NCI-H2107 treated with DMSO at 0.1 percent for 48 hours (cell line): ENCODE results near the gene TAF11L8.
"Not testable (repeated sequence)": the region's sequence is repeated elsewhere in the genome, so short reads cannot be mapped to it uniquely, and the experiment has no call there.

Source experiments
- DNase-seq: peaks from one replicate; lab custom pipeline; 2025; ENCODE audit not compliant: unreplicated experiment; lab: John Stamatoyannopoulos, UW

The TAF11L8 gene

DNA sequence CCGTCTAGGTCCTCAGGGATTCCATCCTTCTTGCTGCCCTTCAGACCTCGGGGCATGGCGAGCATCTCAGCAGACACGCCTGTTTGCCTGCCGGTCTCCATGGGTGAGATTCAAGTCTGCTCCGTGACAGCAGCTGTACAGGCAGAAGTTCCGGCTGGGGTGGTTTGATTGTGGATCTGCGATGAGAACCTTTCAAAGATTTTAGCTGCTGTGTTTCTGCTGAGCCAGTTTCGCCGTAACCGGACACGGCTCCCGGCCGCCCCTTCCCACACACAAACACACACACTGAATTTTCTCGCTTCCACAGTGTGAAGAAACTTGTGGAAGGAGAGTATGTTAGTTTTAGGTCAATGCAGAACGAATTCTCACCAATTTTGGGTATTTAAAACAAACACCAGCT lies at the start of gene TAF11L8:
Gene TAF11L8 (minus strand): TSS at position 101 of the 400 bp plus-strand sequence.
- not testable (repeated sequence) for DNase-seq

DNA sequence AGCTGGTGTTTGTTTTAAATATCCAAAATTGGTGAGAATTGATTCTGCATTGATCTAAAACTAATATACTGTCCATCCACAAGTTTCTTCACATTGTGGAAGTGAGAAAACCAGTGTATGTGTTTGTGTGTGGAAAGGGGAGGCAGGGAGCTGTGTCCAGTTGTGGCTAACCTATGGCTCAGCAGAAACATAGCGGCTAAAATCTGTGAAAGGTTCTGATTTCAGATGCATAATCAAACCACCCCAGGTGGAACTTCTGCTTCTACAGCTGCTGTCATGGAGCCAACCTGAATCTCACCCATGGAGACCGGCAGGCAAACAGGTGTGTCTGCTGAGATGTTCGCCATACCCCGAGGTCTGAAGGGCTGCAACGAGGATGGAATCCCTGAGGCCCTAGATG lies 43.4 kb upstream of the TAF11L8 start, which contains the start of gene TAF11L14:
Gene TAF11L14 (plus strand): TSS at position 301 of the 400 bp plus-strand sequence.
- DNase-seq = no peak

DNA sequence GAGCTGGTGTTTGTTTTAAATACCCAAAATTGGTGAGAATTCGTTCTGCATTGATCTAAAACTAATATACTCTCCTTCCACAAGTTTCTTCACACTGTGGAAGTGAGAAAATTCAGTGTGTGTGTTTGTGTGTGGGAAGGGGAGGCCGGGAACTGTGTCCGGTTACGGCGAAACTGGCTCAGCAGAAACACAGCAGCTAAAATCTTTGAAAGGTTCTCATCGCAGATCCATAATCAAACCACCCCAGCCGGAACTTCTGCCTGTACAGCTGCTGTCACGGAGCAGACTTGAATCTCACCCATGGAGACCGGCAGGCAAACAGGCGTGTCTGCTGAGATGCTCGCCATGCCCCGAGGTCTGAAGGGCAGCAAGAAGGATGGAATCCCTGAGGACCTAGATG lies 41.0 kb upstream of the TAF11L8 start, which contains the start of gene TAF11L13:
Gene TAF11L13 (plus strand): TSS at position 301 of the 400 bp plus-strand sequence.
- DNase-seq = not testable (repeated sequence)

DNA sequence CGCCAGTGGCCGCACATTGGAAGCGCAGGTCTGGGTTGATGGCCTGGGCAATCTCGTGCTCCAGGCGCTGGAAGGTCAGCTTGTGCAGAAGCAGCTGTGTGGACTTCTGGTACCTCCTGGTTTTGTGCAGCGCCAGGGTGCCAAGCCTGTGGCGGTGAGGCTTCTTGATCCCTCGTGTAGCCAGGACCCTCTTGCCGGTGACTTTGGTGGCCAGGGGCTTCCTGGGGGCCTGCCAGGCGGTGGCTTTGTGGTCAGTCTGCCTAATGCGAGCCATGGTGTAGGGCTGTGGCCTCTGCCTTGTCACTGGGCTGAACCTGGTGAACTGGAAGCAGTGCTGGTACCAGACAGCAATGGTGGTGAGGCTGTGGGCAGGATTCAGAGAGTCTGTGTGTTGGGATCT lies 34.9 kb upstream of the TAF11L8 start:
- no peak for DNase-seq

GRCh38 chr5:17620627-17621026 lies 29.9 kb upstream of the TAF11L8 start:
- DNase-seq = no peak

DNA sequence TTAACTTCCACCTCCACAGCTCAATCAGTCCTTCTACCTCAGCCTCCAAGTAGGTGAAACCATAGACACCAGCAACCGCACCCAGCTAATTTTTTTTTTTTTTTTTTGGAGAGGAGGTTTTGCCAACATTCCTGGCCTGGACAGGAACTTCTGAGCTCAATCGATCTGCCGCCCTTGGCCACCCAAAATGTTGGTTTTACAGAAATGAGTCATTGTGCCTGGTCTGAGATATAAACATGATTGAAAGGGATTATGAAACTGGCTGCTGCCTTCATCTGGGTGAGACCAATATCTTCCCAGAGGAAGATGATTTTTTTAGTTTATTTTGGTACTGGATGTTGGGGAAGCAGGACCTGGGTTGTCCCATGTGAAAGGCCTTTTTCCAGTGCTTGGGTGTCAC lies 28.6 kb upstream of the TAF11L8 start:
- no peak for DNase-seq

- DNase-seq = no peak
These were observed 24.3 kb upstream of the TAF11L8 start for GRCh38 chr5:17614872-17615605.

GRCh38 chr5:17610092-17610491 lies 19.3 kb upstream of the TAF11L8 start, which contains the start of gene TAF11L12:
Gene TAF11L12, plus strand, starts transcription at chr5:17610392.
- DNase-seq = not testable (repeated sequence)

DNA sequence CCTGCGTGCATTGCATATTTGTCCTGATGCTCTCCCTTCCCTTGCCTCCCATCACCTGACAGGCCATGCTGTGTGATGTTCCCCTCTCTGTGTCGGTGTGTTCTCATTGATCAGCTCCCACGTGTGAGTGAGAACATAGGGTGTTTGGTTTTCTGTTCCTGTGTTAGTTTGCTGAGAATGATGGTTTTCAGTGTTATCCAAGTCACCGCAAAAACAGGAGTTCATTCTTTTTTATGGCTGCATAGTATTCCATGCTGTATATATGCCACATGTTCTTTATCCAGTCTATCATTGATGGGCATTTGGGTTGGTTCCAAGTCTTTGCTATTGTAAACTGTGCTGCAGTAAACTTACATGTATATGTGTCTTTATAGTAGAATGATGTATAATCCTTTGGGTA lies 16.7 kb upstream of the TAF11L8 start:
- DNase-seq = not testable (repeated sequence)

GRCh38 chr5:17604951-17605350 lies 14.2 kb upstream of the TAF11L8 start:
- no peak for DNase-seq

DNA sequence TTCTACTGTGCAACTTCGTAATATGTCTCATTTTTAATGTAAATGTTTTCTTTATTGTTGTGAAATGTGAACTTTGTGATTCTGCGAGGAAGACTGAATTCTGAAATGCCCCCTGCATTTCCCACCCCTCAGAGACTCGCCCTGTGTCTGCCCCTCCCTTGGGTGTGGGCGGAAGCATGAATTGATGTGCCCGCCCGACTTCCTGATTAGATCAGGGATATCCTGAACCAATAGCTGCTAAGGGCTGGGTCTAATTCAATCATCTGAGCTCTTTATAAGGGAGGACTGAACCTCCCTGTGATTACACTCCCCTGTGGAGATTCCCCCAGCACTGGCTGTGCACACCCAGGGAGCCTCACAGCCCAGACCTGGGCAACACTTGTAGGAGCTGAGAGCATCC lies 13.1 kb upstream of the TAF11L8 start, which contains the start of gene TAF11L11:
Gene TAF11L11 (plus strand): TSS at position 304 of the 400 bp plus-strand sequence.
- DNase-seq = not testable (repeated sequence)

GRCh38 chr5:17597728-17598127 lies 7.0 kb upstream of the TAF11L8 start, which contains the start of gene TAF11L10:
Gene TAF11L10, minus strand, starts transcription at chr5:17597828.
- not testable (repeated sequence) for DNase-seq

- not testable (repeated sequence) for DNase-seq
These were observed 3.5 kb upstream of the TAF11L8 start, which contains the start of gene TAF11L9 for GRCh38 chr5:17594255-17594654. Gene TAF11L9, minus strand, starts transcription at chr5:17594394.

DNA sequence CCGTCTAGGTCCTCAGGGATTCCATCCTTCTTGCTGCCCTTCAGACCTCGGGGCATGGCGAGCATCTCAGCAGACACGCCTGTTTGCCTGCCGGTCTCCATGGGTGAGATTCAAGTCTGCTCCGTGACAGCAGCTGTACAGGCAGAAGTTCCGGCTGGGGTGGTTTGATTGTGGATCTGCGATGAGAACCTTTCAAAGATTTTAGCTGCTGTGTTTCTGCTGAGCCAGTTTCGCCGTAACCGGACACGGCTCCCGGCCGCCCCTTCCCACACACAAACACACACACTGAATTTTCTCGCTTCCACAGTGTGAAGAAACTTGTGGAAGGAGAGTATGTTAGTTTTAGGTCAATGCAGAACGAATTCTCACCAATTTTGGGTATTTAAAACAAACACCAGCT lies 5.1 kb downstream of the TAF11L8 start, which contains the start of gene TAF11L7:
Gene TAF11L7 (minus strand): TSS at position 101 of the 400 bp plus-strand sequence.
- not testable (repeated sequence) for DNase-seq
